PFSK-1 (cell line): ENCODE data around the gene TEX55.

Experiments used
- FOXP2 ChIP-seq: optimal IDR thresholded peaks from 2 replicates; pipeline ENCODE3; 2011; ENCODE audit warnings: borderline replicate concordance, control low read depth, inconsistent platforms; ENCODE audit not compliant: insufficient read depth; ENCODE audit errors: extremely low read length, extremely low read depth
- POLR2AphosphoS5 ChIP-seq: IDR thresholded peaks from 2 replicates; pipeline ENCODE4 v1.6.1; 2012; ENCODE audit warnings: low read depth, mild to moderate bottlenecking, control low read depth, low read length, moderate library complexity
- SIN3A ChIP-seq: IDR thresholded peaks from 2 replicates; pipeline ENCODE4 v1.6.1; 2012; ENCODE audit warnings: mild to moderate bottlenecking, low read length, moderate library complexity, borderline replicate concordance; ENCODE audit not compliant: insufficient read depth
- TAF1 ChIP-seq: IDR thresholded peaks from 2 replicates; pipeline ENCODE4 v1.6.1; 2012; ENCODE audit warnings: low read length, control low read depth, borderline replicate concordance; ENCODE audit not compliant: insufficient read depth
- TF ChIP-seq, protein P1 (sequence below), 2 experiments: IDR thresholded peaks; 2 replicates each; pipeline versions ENCODE4 v1.6.1 to v1.8.0; 2011 to 2012; ENCODE audit warnings: low read depth in 2 of 2, low read length in 2 of 2, control low read depth in 1 of 2, inconsistent platforms in 1 of 2, mild to moderate bottlenecking in 1 of 2, moderate library complexity in 1 of 2; ENCODE audit not compliant: insufficient read depth in 1 of 2

The TEX55 gene

DNA sequence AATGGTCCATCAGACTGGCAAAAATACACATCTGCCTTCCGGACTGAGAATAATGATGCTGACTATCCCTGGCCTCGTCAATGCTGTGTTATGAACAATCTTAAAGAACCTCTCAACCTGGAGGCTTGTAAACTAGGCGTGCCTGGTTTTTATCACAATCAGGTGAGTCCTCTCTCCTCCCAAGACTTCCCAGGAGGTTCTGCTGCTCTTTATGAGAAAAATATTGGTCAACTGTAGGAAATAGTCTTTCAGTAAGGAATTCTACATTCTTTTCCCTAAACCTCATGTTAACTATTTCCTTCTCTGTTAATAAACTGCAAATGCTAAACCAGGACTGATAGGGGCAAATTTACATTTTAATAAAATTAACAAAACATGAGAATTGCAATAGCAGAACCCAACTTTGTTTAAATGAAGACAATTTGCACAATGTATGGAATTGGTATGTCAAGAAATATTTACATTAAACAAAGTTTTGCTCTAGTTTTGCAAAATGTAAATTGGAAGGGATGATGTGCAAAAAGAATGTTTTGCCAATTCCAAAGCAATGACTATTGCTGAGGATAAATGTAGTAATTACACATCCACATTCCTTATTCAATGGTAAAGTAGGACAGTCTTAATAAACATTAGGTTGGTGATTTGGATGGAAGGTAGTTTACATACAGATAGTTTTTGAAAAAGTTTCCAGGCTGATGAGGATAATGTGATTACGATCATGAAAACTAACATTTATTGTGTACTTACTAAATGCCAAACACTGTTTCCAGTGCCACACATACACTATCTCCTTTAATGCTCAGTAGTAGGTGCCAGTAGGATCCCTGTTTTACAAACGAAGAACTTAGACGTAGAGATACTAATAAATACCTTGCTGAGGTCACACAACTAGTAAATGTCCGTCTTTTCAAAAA lies 48.5 kb downstream of the TEX55 start:
- TF ChIP-seq FOXP2, result no peak
- no peak for TF ChIP-seq POLR2AphosphoS5
- TF ChIP-seq, protein P1, sequence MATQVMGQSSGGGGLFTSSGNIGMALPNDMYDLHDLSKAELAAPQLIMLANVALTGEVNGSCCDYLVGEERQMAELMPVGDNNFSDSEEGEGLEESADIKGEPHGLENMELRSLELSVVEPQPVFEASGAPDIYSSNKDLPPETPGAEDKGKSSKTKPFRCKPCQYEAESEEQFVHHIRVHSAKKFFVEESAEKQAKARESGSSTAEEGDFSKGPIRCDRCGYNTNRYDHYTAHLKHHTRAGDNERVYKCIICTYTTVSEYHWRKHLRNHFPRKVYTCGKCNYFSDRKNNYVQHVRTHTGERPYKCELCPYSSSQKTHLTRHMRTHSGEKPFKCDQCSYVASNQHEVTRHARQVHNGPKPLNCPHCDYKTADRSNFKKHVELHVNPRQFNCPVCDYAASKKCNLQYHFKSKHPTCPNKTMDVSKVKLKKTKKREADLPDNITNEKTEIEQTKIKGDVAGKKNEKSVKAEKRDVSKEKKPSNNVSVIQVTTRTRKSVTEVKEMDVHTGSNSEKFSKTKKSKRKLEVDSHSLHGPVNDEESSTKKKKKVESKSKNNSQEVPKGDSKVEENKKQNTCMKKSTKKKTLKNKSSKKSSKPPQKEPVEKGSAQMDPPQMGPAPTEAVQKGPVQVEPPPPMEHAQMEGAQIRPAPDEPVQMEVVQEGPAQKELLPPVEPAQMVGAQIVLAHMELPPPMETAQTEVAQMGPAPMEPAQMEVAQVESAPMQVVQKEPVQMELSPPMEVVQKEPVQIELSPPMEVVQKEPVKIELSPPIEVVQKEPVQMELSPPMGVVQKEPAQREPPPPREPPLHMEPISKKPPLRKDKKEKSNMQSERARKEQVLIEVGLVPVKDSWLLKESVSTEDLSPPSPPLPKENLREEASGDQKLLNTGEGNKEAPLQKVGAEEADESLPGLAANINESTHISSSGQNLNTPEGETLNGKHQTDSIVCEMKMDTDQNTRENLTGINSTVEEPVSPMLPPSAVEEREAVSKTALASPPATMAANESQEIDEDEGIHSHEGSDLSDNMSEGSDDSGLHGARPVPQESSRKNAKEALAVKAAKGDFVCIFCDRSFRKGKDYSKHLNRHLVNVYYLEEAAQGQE (IDR thresholded peaks at IDR 0.05; ENCODE audit: insufficient read depth in 1 of 2, low read depth in 2 of 2, low read length in 2 of 2), result no peak
- TF ChIP-seq SIN3A, result no peak
- TF ChIP-seq TAF1, result no peak

DNA sequence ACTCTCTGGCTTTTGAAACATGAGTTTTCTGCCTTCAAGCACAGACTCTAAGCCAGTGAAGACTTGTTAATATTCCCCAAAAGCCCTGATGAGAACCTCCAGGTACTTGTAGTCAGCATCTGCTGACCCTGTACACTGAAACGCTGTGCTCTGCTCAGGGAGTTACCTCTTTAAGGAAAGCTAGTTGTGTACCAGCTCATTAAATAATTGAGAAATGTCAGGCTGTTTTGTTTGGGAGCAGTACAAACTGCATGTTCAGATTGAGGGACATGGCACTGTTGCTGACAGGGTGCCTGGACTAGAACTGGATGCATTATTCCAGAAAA lies 49.1 kb downstream of the TEX55 start:
- TF ChIP-seq, protein P1 (IDR thresholded peaks at IDR 0.05; ENCODE audit: insufficient read depth in 1 of 2, low read depth in 2 of 2, low read length in 2 of 2), result no peak
- no peak for TF ChIP-seq POLR2AphosphoS5
- no peak for TF ChIP-seq FOXP2
- TF ChIP-seq TAF1, result no peak
- TF ChIP-seq SIN3A, result no peak

DNA sequence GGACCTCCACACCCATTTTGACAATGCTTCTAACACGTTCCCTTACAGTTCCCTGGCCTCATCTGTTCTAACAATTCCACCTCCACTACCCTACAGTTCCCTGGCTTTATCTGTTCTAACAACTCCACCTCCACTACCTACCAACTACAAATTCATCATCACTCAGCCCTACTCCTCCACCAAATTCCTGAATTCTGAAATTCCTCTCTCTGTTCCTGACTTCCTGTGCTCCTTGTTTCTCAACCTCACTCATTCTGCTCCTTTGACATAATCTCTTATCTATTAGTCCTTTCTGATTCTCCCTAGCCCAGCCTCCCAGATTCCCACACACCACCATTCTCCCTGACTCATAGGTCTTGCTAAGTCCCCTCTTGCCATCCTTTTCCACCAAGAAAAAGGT lies 49.9 kb downstream of the TEX55 start:
- TF ChIP-seq SIN3A (no peak), TAF1 (no peak), FOXP2 (no peak), POLR2AphosphoS5 (no peak)
- TF ChIP-seq, protein P1 (IDR thresholded peaks at IDR 0.05; ENCODE audit: insufficient read depth in 1 of 2, low read depth in 2 of 2, low read length in 2 of 2), result no peak
